ENCODE results near the gene NTMT1.

GRCh38 chr9:129664746-129665388, 38.9 kb downstream of the NTMT1 start:
- TF ChIP-seq CTCF (IDR thresholded peaks at IDR 0.05) (no peak), POLR2AphosphoS5 (IDR thresholded peaks at IDR 0.05) (no peak), EP300 (IDR thresholded peaks at IDR 0.05) (no peak)

Measured in esophagus muscularis mucosa (tissue), 4 donors.